GM18870 (cell line): ENCODE data around the gene ARID4B.
"Not testable (repeated sequence)": the region's sequence is repeated elsewhere in the genome, so short reads cannot be mapped to it uniquely, and the experiment has no call there.

ENCODE experiments used
- ATAC-seq: cut with Tn5 transposase; IDR thresholded peaks from one replicate; pipeline ENCODE4 v1.9.1; 2021; ENCODE audit warnings: moderate library complexity; ENCODE audit not compliant: unreplicated experiment

Gene ARID4B

GRCh38 chr1:235299169-235299858 lies 28.7 kb downstream of the ARID4B start:
- ATAC-seq = no peak

GRCh38 chr1:235298758-235299157 lies 29.2 kb downstream of the ARID4B start:
- no peak for ATAC-seq

- no peak for ATAC-seq
These were observed 30.4 kb downstream of the ARID4B start for GRCh38 chr1:235297579-235297978.

GRCh38 chr1:235296729-235297128 lies 31.2 kb downstream of the ARID4B start:
- no peak for ATAC-seq

- no peak for ATAC-seq
These were observed 32.1 kb downstream of the ARID4B start for GRCh38 chr1:235295902-235296350.

- no peak for ATAC-seq
These were observed 34.5 kb downstream of the ARID4B start for GRCh38 chr1:235293322-235293942.

- ATAC-seq = no peak
These were observed 35.2 kb downstream of the ARID4B start for GRCh38 chr1:235292790-235293189.

GRCh38 chr1:235291599-235292091 lies 36.3 kb downstream of the ARID4B start:
- no peak for ATAC-seq

GRCh38 chr1:235290740-235291502 lies 37.1 kb downstream of the ARID4B start:
- no peak for ATAC-seq

- ATAC-seq = no peak
These were observed 37.9 kb downstream of the ARID4B start for GRCh38 chr1:235289859-235290739.

- no peak for ATAC-seq
These were observed 40.6 kb downstream of the ARID4B start for GRCh38 chr1:235287208-235287882.

GRCh38 chr1:235286667-235287066 lies 41.3 kb downstream of the ARID4B start:
- no peak for ATAC-seq

GRCh38 chr1:235284231-235284769 lies 43.7 kb downstream of the ARID4B start:
- ATAC-seq = no peak

- ATAC-seq = not testable (repeated sequence)
These were observed 44.3 kb downstream of the ARID4B start for GRCh38 chr1:235283636-235284035.

- ATAC-seq = no peak
These were observed 47.5 kb downstream of the ARID4B start for GRCh38 chr1:235280467-235280866.

- ATAC-seq = no peak
These were observed 48.3 kb downstream of the ARID4B start for GRCh38 chr1:235279694-235280093.

GRCh38 chr1:235278915-235279292 lies 49.1 kb downstream of the ARID4B start:
- no peak for ATAC-seq

GRCh38 chr1:235278233-235278914 lies 49.6 kb downstream of the ARID4B start:
- no peak for ATAC-seq

- ATAC-seq = peak; percentile 44
These were observed 50.3 kb downstream of the ARID4B start for GRCh38 chr1:235277709-235278108.
